SU-DHL-6 (cell line): ENCODE results near the gene PLAU.

Experiments used
- H2AFZ ChIP-seq: fragments of 200-600 bp; sonication (generic); 2 replicates; pipeline ENCODE4 v1.6.1; 2014; ENCODE audit warnings: low read depth, mild to moderate bottlenecking, moderate library complexity, mixed read lengths, antibody characterized with exemption, low read length; ENCODE audit not compliant: severe bottlenecking
- H3F3A ChIP-seq: fragments of 200-600 bp; shearing (Covaris generic); 2 replicates; pipeline ENCODE4 v1.6.0; 2016; ENCODE audit warnings: antibody characterized with exemption, mild to moderate bottlenecking; ENCODE audit not compliant: insufficient read depth
- H3K27ac ChIP-seq: fragments of 200-600 bp; sonication (generic); 2 replicates; pipeline ENCODE4 v1.5.1; 2016; ENCODE audit warnings: low read depth, mild to moderate bottlenecking, low read length, moderate library complexity, mixed read lengths
- H3K27me3 ChIP-seq: fragments of 200-600 bp; sonication (generic), shearing (Covaris generic); 2 replicates; pipeline ENCODE4 v1.6.0; 2014; ENCODE audit warnings: mild to moderate bottlenecking, low read length
- H3K36me3 ChIP-seq: fragments of 200-600 bp; sonication (generic); 2 replicates; pipeline ENCODE4 v1.6.1; 2014; ENCODE audit warnings: mild to moderate bottlenecking, low read length, mixed read lengths
- H3K4me2 ChIP-seq: fragments of 300-600, 200-600 bp; shearing (Covaris generic), sonication (generic); 2 replicates; pipeline ENCODE4 v1.6.0; 2014; ENCODE audit warnings: low read length, low read depth, mild to moderate bottlenecking; ENCODE audit not compliant: poor library complexity, severe bottlenecking
- H3K4me3 ChIP-seq: fragments of 200-600 bp; sonication (generic); 2 replicates; pipeline ENCODE4 v1.5.1; 2014; ENCODE audit warnings: antibody characterized with exemption, low read length, mild to moderate bottlenecking, mixed read lengths; ENCODE audit not compliant: insufficient read depth, poor library complexity, severe bottlenecking
- H3K79me2 ChIP-seq: fragments of 200-600 bp; sonication (generic); 2 replicates; pipeline ENCODE4 v1.6.1; 2014; ENCODE audit warnings: mild to moderate bottlenecking, low read length, moderate library complexity; ENCODE audit not compliant: insufficient read depth
- H3K9ac ChIP-seq: fragments of 200-600 bp; sonication (generic); 2 replicates; pipeline ENCODE4 v1.7.0; 2014; ENCODE audit warnings: mild to moderate bottlenecking, low read length
- H3K9me2 ChIP-seq: fragments of 200-600 bp; sonication (generic); replicated peaks from 2 replicates; pipeline ENCODE4 v1.6.1; 2014; ENCODE audit warnings: low read length; ENCODE audit not compliant: insufficient read depth
- H3K9me3 ChIP-seq: fragments of 200-600 bp; sonication (generic); 2 replicates; pipeline ENCODE4 v1.6.1; 2014; ENCODE audit warnings: low read length, mixed read lengths; ENCODE audit not compliant: insufficient read depth
- H4K20me1 ChIP-seq: fragments of 200-600 bp; sonication (generic); 2 replicates; pipeline ENCODE4 v1.6.1; 2014; ENCODE audit warnings: low read depth, mild to moderate bottlenecking, antibody characterized with exemption, low read length, moderate library complexity, mixed read lengths
- EZH2phosphoT487 ChIP-seq: fragments of 200-600 bp; sonication (generic), shearing (Covaris generic); conservative IDR thresholded peaks from 2 replicates; pipeline ENCODE4 v1.6.1; 2018; ENCODE audit warnings: mild to moderate bottlenecking, antibody characterized with exemption, low read length, moderate library complexity, mixed read lengths
- TF ChIP-seq, protein P1 (sequence below): fragments of 200-600 bp; sonication (generic); IDR thresholded peaks from one replicate; pipeline ENCODE4 v1.5.1; 2017; ENCODE audit warnings: antibody characterized with exemption, mild to moderate bottlenecking, low read length, moderate library complexity; ENCODE audit not compliant: insufficient read depth, poor library complexity, severe bottlenecking

Gene PLAU

GRCh38 chr10:73891540-73891939, 19.4 kb upstream of the PLAU start:
- no peak overlapping the region for H3K4me3 ChIP-seq
- H3K27ac ChIP-seq: no peak overlapping the region
- H3K9ac ChIP-seq: no peak overlapping the region
- no peak overlapping the region for H2AFZ ChIP-seq
- H3K36me3 ChIP-seq: no peaks in the 10 kb centered on the region
- H3K4me2 ChIP-seq: no peak overlapping the region
- no peaks in the 10 kb centered on the region for H3K9me3 ChIP-seq
- no peaks in the 10 kb centered on the region for H4K20me1 ChIP-seq
- H3K27me3 ChIP-seq: no peaks in the 10 kb centered on the region
- H3F3A ChIP-seq: no peaks in the 10 kb centered on the region
- TF ChIP-seq, protein P1, sequence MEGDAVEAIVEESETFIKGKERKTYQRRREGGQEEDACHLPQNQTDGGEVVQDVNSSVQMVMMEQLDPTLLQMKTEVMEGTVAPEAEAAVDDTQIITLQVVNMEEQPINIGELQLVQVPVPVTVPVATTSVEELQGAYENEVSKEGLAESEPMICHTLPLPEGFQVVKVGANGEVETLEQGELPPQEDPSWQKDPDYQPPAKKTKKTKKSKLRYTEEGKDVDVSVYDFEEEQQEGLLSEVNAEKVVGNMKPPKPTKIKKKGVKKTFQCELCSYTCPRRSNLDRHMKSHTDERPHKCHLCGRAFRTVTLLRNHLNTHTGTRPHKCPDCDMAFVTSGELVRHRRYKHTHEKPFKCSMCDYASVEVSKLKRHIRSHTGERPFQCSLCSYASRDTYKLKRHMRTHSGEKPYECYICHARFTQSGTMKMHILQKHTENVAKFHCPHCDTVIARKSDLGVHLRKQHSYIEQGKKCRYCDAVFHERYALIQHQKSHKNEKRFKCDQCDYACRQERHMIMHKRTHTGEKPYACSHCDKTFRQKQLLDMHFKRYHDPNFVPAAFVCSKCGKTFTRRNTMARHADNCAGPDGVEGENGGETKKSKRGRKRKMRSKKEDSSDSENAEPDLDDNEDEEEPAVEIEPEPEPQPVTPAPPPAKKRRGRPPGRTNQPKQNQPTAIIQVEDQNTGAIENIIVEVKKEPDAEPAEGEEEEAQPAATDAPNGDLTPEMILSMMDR: no peak
- no peak for TF ChIP-seq EZH2phosphoT487
- H3K9me2 ChIP-seq: no peaks in the 10 kb centered on the region
- H3K79me2 ChIP-seq: no peaks in the 10 kb centered on the region

DNA sequence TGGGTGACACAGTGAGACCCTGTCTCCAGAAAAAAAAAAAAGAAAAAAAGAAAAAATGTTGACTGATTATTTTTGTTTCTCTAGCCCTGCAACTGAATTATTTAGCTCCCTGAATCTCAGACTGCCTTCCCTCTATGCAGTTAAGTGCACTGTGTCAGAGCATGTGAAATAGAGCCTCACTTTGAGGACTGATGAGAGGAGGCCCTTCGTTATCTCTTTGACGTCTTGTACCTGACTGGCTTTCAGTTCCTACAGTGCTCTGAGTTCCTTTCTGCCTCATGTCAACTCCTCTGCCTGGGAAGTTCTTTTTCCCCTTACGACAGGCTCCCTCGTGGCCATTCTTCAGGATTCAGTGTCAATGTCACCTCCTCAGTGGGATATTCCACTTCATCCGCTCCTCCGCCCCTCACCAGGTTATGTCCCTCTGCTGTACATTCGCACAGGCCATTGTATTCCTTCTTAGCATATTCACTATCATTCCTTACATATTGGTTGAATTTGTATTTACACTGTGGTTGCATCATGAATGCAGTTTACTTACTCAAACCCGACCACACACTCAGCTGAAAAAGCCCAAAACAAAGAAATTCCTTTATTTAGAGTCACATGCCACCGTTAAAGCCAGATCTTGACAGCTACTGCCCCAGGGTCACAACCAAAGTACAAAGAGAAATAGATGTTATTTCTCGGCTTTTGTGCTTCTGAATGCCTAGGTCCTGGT, 18.5 kb upstream of the PLAU start:
- Histone ChIP-seq H3K27ac (no peak overlapping the region), H2AFZ (no peak overlapping the region), H3K4me2 (no peak overlapping the region)

GRCh38 chr10:73893426-73893825, 17.5 kb upstream of the PLAU start:
- Histone ChIP-seq H3K79me2 (no peaks in the 10 kb centered on the region), H3K27ac (no peak overlapping the region), H3K27me3 (no peaks in the 10 kb centered on the region), H3K4me2 (no peak overlapping the region), H3K4me3 (no peak overlapping the region), H3K9ac (no peak overlapping the region), H3K9me2 (no peaks in the 10 kb centered on the region), H3K9me3 (no peaks in the 10 kb centered on the region), H2AFZ (no peak overlapping the region), H3K36me3 (no peaks in the 10 kb centered on the region), H3F3A (no peaks in the 10 kb centered on the region), H4K20me1 (no peaks in the 10 kb centered on the region)
- TF ChIP-seq EZH2phosphoT487: no peak
- TF ChIP-seq, protein P1: no peak

More for the DNA sequence above, 18.5 kb upstream of the PLAU start:
- no peaks in the 10 kb centered on the region for H3F3A ChIP-seq
- H3K36me3 ChIP-seq: no peaks in the 10 kb centered on the region
- no peaks in the 10 kb centered on the region for H4K20me1 ChIP-seq
- H3K9ac ChIP-seq: no peak overlapping the region
- H3K79me2 ChIP-seq: no peaks in the 10 kb centered on the region
- no peak overlapping the region for H3K4me3 ChIP-seq
- H3K27me3 ChIP-seq: no peaks in the 10 kb centered on the region
- H3K9me3 ChIP-seq: no peaks in the 10 kb centered on the region
- TF ChIP-seq, protein P1: no peak
- no peak for TF ChIP-seq EZH2phosphoT487
- no peaks in the 10 kb centered on the region for H3K9me2 ChIP-seq
